T-helper 17 cell (primary cell): ENCODE measurements around the gene SRGAP3. TPM values are rescaled to one million over a fixed set of nuclear protein-coding genes. Genes with fewer than 3 reads are reported as not detected.
"Not testable (repeated sequence)": the region's sequence is repeated elsewhere in the genome, so short reads cannot be mapped to it uniquely, and the experiment has no call there.

ENCODE experiments used
- ATAC-seq: fragments of 150-1000 bp; cut with Tn5 transposase; 2 replicates; pipeline ENCODE4 v1.10.0; 2021; ENCODE audit warnings: mild to moderate bottlenecking, moderate library complexity
- DNase-seq, 3 donors: peaks; one replicate each; pipeline versions ENCODE4 v3.0.0 to v3.0.0-alpha.2; 2020 to 2021
- H3K9me3 ChIP-seq: one replicate; pipeline ENCODE4 v1.7.0; 2013; ENCODE audit warnings: low read length, mild to moderate bottlenecking; ENCODE audit not compliant: control insufficient read depth, poor library complexity, severe bottlenecking
- H3K27ac Mint-ChIP-seq: one replicate; pipeline ENCODE4 v1.8.0; 2022; ENCODE audit warnings: mild to moderate bottlenecking, moderate library complexity, mixed read lengths
- H3K27me3 Mint-ChIP-seq: one replicate; pipeline ENCODE4 v1.8.0; 2022; ENCODE audit warnings: mixed read lengths
- H3K36me3 Mint-ChIP-seq: one replicate; pipeline ENCODE4 v1.8.0; 2022; ENCODE audit warnings: low read depth, mixed read lengths
- H3K4me1 Mint-ChIP-seq: one replicate; pipeline ENCODE4 v1.8.0; 2022; ENCODE audit warnings: mild to moderate bottlenecking, mixed read lengths
- H3K4me3 Mint-ChIP-seq: one replicate; pipeline ENCODE4 v1.8.0; 2022; ENCODE audit warnings: mild to moderate bottlenecking, moderate library complexity, mixed read lengths
- total RNA-seq, 4 donors: library from RNA in 2 of 4; stranded (reverse) in 2 of 4; gene quantifications; one replicate each; pipeline ENCODE4 v1.2.3 and lab custom pipeline; 2022 to 2026

SRGAP3 gene
- total RNA-seq, 2 donors from 2014 or later, result 1.8 to 2.2 TPM

GRCh38 chr3:9098716-9099675 lies 150.4 kb downstream of the SRGAP3 start:
- Mint-ChIP-seq H3K27me3 (peaks cover 22% of the 10 kb centered on the region), H3K27ac (no peak overlapping the region), H3K4me3 (no peak overlapping the region), H3K36me3 (peaks cover 2% of the 10 kb centered on the region), H3K4me1 (no peaks in the 10 kb centered on the region)
- H3K9me3 ChIP-seq, result no peaks in the 10 kb centered on the region
- DNase-seq (no peak), ATAC-seq (no peak)

- no peak for ATAC-seq
- Mint-ChIP-seq H3K27me3 (peaks cover 22% of the 10 kb centered on the region), H3K4me3 (no peak overlapping the region), H3K36me3 (peaks cover 2% of the 10 kb centered on the region), H3K27ac (no peak overlapping the region), H3K4me1 (no peaks in the 10 kb centered on the region)
- DNase-seq, result no peak
- H3K9me3 ChIP-seq, result no peaks in the 10 kb centered on the region
Observed at GRCh38 chr3:9097495-9097894, 152.0 kb downstream of the SRGAP3 start.

DNA sequence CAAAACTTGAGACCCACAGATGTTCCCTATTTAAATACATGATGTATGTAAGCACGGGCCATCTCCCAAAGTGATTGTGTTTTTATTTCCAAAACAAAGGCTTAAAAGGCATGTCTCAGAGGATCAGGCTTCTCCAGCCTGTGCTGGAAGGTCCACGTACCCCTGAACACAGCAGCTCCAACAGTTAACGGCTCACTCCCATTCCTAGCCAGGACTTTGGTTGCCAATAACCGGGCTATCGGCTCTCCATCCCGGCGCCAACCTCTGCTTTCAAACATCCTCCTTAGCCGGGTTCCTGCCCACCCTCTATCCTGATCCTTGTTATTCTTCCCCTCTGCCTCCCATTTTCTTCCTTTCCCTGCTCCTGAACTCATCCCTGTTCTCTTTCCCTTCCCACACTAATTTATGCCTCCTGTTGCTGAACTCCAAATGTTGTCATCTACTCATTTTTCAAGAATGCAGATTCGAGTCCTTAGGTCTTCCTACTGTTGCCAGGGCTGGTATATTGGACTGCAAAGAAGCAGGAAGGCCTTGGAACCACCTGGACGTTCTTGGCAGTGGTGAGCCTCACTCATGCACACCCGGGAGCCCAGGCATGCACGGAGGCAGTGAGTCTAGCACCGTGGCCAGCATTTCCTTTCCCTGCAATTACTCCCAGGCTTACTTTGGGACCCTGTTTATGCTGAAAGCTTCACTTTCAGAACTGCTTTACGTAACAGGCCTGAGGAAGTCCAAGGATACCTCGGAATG lies 157.8 kb downstream of the SRGAP3 start:
- Mint-ChIP-seq H3K4me3 (no peak overlapping the region), H3K27ac (no peak overlapping the region), H3K36me3 (peaks cover 2% of the 10 kb centered on the region), H3K27me3 (peaks cover 5% of the 10 kb centered on the region), H3K4me1 (no peaks in the 10 kb centered on the region)
- H3K9me3 ChIP-seq, result no peaks in the 10 kb centered on the region
- no peak for ATAC-seq
- no peak for DNase-seq

- Mint-ChIP-seq H3K4me3 (no peak overlapping the region), H3K27me3 (peaks cover 5% of the 10 kb centered on the region), H3K36me3 (peaks cover 2% of the 10 kb centered on the region), H3K4me1 (no peaks in the 10 kb centered on the region), H3K27ac (no peak overlapping the region)
- DNase-seq (no peak), ATAC-seq (no peak)
- H3K9me3 ChIP-seq, result no peaks in the 10 kb centered on the region
Observed at GRCh38 chr3:9088441-9089353, 160.7 kb downstream of the SRGAP3 start.

- no peak overlapping the region for H3K27ac Mint-ChIP-seq
- no peak for ATAC-seq
- peaks cover 2% of the 10 kb centered on the region for H3K36me3 Mint-ChIP-seq
- DNase-seq, result no peak
- H3K4me1 Mint-ChIP-seq, result no peaks in the 10 kb centered on the region
- H3K9me3 ChIP-seq, result no peaks in the 10 kb centered on the region
- H3K4me3 Mint-ChIP-seq, result no peak overlapping the region
- peaks cover 5% of the 10 kb centered on the region for H3K27me3 Mint-ChIP-seq
Observed at GRCh38 chr3:9087831-9088413, 161.5 kb downstream of the SRGAP3 start.

DNA sequence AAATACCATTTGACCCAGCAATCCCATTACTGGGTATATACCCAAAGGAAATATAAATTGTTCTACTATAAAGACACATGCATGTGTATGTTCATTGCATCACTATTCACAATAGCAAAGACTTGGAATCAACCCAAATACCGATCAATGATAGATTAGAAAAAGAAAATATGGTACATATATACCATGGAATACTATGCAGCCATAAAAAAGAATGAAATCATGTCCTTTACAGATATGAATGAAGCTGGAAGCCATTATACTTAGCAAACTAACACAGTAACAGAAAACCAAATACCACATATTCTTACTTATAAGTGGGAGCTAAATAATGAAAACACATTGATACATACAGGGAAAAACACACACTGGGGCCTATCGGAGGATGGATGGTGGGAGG lies 164.0 kb downstream of the SRGAP3 start:
- H3K4me1 Mint-ChIP-seq, result not testable (repeated sequence)

DNA sequence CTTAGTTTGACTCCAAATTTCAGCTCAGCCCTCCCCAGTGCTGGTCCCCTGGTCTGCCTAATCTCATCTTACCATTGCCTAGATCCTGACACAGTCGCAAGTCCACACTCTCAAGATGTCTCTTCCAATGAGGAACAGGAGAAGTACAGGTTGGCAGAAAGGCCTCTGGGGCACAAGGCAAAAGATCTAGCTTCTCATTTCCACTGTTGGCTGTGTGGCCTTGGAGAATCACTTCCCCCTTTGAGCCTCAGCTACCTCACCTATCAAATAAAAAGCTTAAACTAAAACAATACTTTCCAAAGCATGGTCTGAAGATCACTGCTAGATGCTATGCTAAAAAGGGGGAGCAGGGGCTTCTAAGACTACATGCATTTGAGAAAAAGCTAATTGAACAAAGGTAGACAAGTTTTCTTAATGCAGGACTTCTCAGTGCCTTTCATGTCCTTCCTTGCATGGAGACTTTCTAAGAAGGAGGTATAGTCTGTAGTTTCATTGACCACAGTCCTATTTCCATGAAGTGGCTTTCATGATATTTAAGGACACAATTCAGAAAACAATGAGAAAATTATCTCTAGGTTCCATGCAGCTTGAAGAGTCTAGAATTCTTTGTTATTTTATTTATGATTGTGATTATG lies 168.1 kb downstream of the SRGAP3 start:
- H3K27ac Mint-ChIP-seq, result no peak overlapping the region
- no peak overlapping the region for H3K4me3 Mint-ChIP-seq
- H3K27me3 Mint-ChIP-seq, result no peaks in the 10 kb centered on the region
- DNase-seq (no peak), ATAC-seq (no peak)
- no peaks in the 10 kb centered on the region for H3K36me3 Mint-ChIP-seq
- no peaks in the 10 kb centered on the region for H3K4me1 Mint-ChIP-seq
- no peaks in the 10 kb centered on the region for H3K9me3 ChIP-seq

More for the DNA sequence above, 164.0 kb downstream of the SRGAP3 start:
- not testable (repeated sequence) for H3K36me3 Mint-ChIP-seq, H3K27me3 Mint-ChIP-seq, DNase-seq, ATAC-seq, H3K9me3 ChIP-seq, H3K4me3 Mint-ChIP-seq, H3K27ac Mint-ChIP-seq

DNA sequence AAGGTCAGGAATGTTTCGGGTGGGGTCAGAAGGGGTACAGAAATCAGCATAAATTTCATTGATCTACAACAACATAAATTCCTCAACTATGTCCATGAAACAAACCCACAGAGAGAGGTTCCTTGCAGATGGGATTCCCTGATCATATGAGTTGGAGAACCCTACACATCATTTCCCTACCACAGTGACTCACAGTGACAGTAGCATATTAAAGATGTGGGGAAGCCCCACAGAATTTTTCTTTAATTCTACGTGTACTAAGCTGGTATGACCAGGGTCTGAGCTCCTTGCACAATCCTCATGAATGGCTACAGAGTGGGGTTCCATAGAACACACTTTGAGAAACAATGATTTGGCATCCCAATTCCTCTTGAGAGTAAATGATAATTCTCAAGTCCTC lies 169.3 kb downstream of the SRGAP3 start:
- no peaks in the 10 kb centered on the region for H3K9me3 ChIP-seq
- H3K4me3 Mint-ChIP-seq, result no peak overlapping the region
- no peaks in the 10 kb centered on the region for H3K27me3 Mint-ChIP-seq
- ATAC-seq (no peak), DNase-seq (no peak)
- H3K27ac Mint-ChIP-seq, result no peak overlapping the region
- no peaks in the 10 kb centered on the region for H3K4me1 Mint-ChIP-seq
- H3K36me3 Mint-ChIP-seq, result no peaks in the 10 kb centered on the region

DNA sequence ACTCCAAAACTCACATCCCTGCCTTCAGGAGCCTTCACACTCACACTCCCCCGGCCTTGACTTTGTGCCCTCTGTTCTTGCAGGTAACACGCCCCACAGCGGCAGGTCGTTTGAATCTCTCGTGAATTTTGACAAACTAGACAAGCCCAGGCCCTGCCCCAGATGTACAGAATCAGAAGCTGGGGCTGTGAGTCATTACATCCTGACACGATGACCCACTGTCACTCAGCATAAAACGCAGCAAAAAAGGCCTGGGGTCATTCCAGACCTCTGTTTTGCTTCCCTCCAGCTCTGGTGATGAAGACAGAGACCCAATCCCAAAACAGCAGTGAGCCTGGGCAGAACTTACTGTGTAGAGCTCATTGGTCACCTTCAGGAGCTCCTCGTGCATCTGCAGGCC lies 169.8 kb downstream of the SRGAP3 start:
- Mint-ChIP-seq H3K27me3 (no peaks in the 10 kb centered on the region), H3K27ac (no peak overlapping the region), H3K4me3 (no peak overlapping the region), H3K36me3 (no peaks in the 10 kb centered on the region), H3K4me1 (no peaks in the 10 kb centered on the region)
- DNase-seq (no peak), ATAC-seq (no peak)
- H3K9me3 ChIP-seq, result no peaks in the 10 kb centered on the region

DNA sequence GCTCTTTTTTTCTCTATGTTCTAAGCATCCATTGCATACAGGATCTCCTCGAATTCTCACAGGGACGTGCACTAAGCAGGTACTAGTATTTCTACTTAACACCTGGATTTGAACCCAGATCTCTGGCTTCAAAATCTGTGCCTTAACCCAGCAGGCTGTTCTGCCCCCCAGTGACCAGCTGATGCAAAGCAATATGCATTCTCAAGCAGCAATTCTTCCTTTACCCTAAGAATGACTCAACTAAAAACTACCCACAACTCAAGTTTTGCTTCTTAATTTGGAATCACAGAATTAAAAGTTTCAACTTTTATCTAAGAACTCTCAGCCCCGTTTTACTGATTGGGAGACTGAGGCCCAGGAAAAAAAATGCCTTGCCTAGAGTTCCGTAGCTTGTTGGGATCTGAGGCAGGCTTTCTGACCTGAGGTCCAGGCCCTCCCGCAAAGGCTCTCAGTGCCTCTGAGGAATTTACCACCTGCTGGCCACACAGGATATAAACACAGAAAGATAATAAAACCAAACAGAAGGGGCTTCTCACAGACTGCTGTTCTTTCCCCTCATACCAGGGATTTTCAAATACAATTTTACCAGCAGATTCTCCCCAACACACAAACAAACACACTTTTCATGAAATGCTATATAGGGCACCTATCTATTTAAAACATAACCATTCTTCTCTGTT lies 170.7 kb downstream of the SRGAP3 start:
- Mint-ChIP-seq H3K27me3 (no peaks in the 10 kb centered on the region), H3K27ac (no peak overlapping the region), H3K36me3 (no peaks in the 10 kb centered on the region), H3K4me3 (no peak overlapping the region), H3K4me1 (no peaks in the 10 kb centered on the region)
- ATAC-seq, result no peak
- no peak for DNase-seq
- H3K9me3 ChIP-seq, result no peaks in the 10 kb centered on the region

DNA sequence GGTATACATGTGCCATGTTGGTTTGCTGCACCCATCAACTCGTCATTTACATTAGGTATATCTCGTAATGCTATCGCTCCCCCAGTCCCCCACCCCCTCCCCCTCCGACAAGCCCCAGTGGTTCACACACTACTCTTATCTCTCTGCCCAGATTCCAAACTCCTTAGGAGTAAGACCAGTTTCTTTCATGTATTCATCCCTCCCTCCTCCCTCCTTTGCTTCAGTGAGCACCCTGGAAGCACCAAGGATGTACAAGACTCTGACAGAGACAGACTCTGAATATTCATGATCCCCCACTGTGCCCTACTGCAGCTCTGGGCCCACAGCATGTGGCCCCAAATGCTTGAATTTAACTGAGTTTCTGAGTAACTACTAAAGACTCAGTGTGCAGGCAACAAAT lies 172.4 kb downstream of the SRGAP3 start:
- H3K9me3 ChIP-seq, result no peaks in the 10 kb centered on the region
- Mint-ChIP-seq H3K36me3 (no peaks in the 10 kb centered on the region), H3K27me3 (peaks cover 5% of the 10 kb centered on the region), H3K4me1 (peaks cover 2% of the 10 kb centered on the region), H3K4me3 (no peak overlapping the region), H3K27ac (no peak overlapping the region)
- DNase-seq (no peak), ATAC-seq (no peak)

DNA sequence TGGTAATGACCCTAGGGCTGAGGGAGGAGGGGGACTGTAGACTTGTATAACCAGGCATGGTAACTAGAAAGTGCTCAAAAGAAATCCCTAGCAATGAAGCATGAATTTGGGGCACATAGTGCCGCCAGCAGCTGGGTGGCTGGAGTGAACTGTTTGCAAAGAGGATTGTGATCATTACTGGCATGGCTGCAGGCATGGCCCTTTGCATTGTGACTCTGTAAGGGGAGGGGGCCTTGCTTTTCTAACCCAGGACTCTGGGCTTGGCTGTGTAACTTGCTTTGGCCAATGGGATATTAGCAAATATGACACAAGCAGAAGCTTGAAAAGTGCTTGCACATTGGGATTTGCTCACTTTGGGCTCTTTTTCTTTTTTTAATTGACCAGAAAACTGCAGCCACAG lies 173.7 kb downstream of the SRGAP3 start:
- ATAC-seq (no peak), DNase-seq (no peak)
- H3K9me3 ChIP-seq, result no peaks in the 10 kb centered on the region
- H3K4me3 Mint-ChIP-seq, result no peak overlapping the region
- no peak overlapping the region for H3K27ac Mint-ChIP-seq
- H3K36me3 Mint-ChIP-seq, result peaks cover 1% of the 10 kb centered on the region
- peaks cover 15% of the 10 kb centered on the region for H3K27me3 Mint-ChIP-seq
- H3K4me1 Mint-ChIP-seq, result peaks cover 3% of the 10 kb centered on the region
